ENCODE results near the gene KMT2E.

KMT2E gene

DNA sequence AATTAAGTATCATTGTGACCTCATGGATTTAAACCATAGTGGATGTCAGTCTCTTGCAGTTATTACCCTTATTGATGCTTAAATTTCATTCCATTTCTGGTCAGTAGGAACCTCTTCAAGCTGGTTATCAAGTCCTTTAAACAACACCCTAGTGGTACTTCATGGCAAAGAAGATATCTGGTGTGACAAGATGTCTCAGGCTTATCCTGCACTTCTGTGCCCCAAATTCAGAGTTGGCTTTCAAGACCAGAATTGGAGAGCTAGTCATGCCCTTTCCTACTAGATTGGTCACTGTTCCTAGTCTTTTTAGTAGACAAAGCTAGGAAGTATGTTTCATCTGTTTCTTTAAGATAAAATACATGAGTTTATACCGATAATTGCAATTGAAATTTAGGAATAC is 54.9 kb downstream of the KMT2E start:
- Histone ChIP-seq H3K4me1 (peaks cover 0 to 21% (median 6%) of the 10 kb centered on the region in 4 donors), H3K27me3 (no peaks in the 10 kb centered on the region), H3K27ac (no peak overlapping the region), H3K4me3 (no peak overlapping the region), H3K36me3 (peaks cover 39 to 63% (median 56%) of the 10 kb centered on the region in 3 donors), H3K9me3 (no peaks in the 10 kb centered on the region)
- no peak for DNase-seq
- intact Hi-C loops (cut with DNase I; ENCODE audit: low total_unique reads): no loop called here
- TF ChIP-seq, protein P1, sequence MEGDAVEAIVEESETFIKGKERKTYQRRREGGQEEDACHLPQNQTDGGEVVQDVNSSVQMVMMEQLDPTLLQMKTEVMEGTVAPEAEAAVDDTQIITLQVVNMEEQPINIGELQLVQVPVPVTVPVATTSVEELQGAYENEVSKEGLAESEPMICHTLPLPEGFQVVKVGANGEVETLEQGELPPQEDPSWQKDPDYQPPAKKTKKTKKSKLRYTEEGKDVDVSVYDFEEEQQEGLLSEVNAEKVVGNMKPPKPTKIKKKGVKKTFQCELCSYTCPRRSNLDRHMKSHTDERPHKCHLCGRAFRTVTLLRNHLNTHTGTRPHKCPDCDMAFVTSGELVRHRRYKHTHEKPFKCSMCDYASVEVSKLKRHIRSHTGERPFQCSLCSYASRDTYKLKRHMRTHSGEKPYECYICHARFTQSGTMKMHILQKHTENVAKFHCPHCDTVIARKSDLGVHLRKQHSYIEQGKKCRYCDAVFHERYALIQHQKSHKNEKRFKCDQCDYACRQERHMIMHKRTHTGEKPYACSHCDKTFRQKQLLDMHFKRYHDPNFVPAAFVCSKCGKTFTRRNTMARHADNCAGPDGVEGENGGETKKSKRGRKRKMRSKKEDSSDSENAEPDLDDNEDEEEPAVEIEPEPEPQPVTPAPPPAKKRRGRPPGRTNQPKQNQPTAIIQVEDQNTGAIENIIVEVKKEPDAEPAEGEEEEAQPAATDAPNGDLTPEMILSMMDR (IDR thresholded peaks at IDR 0.05): no peak

DNA sequence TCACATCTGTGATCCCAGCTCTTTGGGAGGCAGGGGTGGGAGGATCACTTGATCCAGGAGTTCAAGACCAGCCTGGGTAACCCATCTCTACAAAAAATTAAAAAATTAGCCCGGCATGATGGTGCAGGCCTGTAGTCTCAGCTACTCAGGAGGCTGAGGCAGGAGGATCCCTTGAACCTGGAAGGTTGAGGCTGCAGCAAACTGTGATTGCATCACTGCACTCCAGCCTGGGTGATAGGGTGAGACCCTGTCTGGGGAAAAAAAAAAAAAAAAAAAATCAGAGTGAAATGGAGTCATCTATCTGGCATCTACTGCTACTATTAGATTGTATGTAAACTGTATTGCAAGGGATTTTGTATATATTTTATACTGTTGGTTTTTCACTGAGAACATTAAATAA is 59.1 kb downstream of the KMT2E start:
- TF ChIP-seq, protein P1 (IDR thresholded peaks at IDR 0.05): no peak
- Histone ChIP-seq H3K27me3 (no peaks in the 10 kb centered on the region), H3K4me1 (peaks cover 0 to 4% (median 0%) of the 10 kb centered on the region in 4 donors), H3K27ac (no peak overlapping the region), H3K4me3 (no peak overlapping the region), H3K36me3 (peaks cover 65 to 75% (median 66%) of the 10 kb centered on the region in 3 donors), H3K9me3 (no peaks in the 10 kb centered on the region)
- intact Hi-C loops (cut with DNase I; ENCODE audit: low total_unique reads): no loop called here
- DNase-seq: no peak

DNA sequence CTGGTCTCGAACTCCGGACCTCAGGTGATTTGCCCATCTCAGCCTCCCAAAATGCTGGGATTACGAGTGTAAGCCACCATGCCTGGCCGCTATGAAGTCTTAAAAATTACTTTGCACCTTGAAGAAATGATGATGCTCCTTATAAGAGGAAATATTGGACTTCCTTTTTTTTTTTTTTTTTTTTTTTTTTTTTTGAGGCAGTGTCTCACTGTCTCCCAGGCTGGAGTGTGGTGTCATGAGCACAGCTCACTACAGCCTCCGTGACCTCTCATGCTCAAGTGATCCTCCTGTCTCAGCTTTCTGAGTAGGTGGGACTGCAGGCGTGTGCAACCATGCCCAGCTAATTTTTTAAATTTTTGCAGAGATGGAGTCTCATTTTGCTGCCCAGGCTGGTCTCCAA is 65.3 kb downstream of the KMT2E start:
- Histone ChIP-seq H3K4me1 (no peaks in the 10 kb centered on the region), H3K27me3 (no peaks in the 10 kb centered on the region), H3K9me3 (no peaks in the 10 kb centered on the region), H3K36me3 (peaks cover 72 to 99% (median 91%) of the 10 kb centered on the region in 3 donors), H3K27ac (no peak overlapping the region), H3K4me3 (no peak overlapping the region)
- TF ChIP-seq, protein P1 (IDR thresholded peaks at IDR 0.05): no peak
- intact Hi-C loops (cut with DNase I; ENCODE audit: low total_unique reads): no loop called here
- no peak for DNase-seq

DNA sequence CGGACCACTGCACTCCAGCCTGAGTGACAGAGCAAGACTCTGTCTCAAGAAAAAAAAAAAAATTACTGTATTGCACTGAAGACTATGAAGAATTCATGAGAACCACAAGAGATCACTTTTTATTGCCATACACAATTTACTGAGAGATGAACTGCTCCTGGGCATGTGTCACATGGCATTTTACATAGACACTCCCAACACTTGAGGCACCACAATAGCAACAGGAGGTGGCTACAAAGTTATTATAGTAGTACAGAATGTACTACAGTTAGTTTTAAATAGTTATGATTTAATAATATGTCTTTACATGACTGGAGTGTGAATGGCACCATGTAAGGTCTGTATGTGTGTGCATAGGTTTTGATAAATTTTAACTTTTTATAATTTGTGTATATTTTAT is 70.6 kb downstream of the KMT2E start:
- Histone ChIP-seq H3K27ac (no peak overlapping the region), H3K4me1 (peaks cover 0 to 2% (median 0%) of the 10 kb centered on the region in 4 donors), H3K36me3 (peaks cover 51 to 86% (median 68%) of the 10 kb centered on the region in 3 donors), H3K4me3 (no peak overlapping the region), H3K27me3 (no peaks in the 10 kb centered on the region), H3K9me3 (no peaks in the 10 kb centered on the region)
- intact Hi-C loops (cut with DNase I; ENCODE audit: low total_unique reads): no loop called here
- TF ChIP-seq, protein P1 (IDR thresholded peaks at IDR 0.05): no peak
- DNase-seq: no peak

DNA sequence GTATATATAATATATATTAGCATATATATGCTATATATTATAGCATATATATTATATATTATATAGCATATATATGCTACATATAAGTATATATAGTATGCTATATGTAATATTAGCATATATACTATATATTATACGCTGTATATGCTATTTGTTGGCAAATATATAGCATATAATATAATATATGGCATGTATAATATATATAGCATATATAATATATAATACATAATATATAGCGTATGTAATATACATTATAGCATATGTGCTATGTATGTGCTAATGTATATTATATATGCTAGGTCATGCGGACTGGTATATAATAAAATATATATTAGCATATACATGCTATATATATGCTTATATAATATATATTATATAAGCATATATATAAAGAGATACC is 72.8 kb downstream of the KMT2E start:
- Histone ChIP-seq H3K36me3 (peaks cover 32 to 82% (median 70%) of the 10 kb centered on the region in 3 donors), H3K4me3 (no peak overlapping the region), H3K9me3 (no peaks in the 10 kb centered on the region), H3K27me3 (no peaks in the 10 kb centered on the region), H3K27ac (no peak overlapping the region), H3K4me1 (peaks cover 0 to 2% (median 0%) of the 10 kb centered on the region in 4 donors)
- TF ChIP-seq, protein P1 (IDR thresholded peaks at IDR 0.05): no peak
- intact Hi-C loops (cut with DNase I; ENCODE audit: low total_unique reads): no loop called here
- DNase-seq: no peak

DNA sequence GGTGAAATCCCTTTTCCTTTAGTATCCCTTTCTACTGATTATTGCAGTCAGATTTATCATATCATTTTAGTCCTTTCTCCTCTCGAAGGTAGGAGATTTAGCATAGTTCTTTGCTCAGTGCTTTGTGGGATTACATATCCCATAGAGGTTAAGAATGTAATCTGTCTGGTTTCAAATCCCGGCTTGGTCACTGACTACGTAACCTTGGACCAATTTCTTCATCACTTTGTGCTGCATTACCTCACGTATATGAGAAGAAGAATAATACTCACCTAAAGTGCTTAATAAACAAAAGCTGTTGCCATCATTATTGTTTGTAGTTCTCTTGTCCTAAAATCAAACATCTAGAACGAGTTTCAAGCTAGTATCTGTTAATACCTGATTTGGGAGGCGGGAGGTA is 74.0 kb downstream of the KMT2E start:
- Histone ChIP-seq H3K4me1 (peaks cover 0 to 2% (median 0%) of the 10 kb centered on the region in 4 donors), H3K36me3 (peaks cover 37 to 80% (median 70%) of the 10 kb centered on the region in 3 donors), H3K27me3 (no peaks in the 10 kb centered on the region), H3K4me3 (no peak overlapping the region), H3K27ac (no peak overlapping the region), H3K9me3 (no peaks in the 10 kb centered on the region)
- intact Hi-C loops (cut with DNase I; ENCODE audit: low total_unique reads): no loop called here
- DNase-seq: no peak
- TF ChIP-seq, protein P1 (IDR thresholded peaks at IDR 0.05): no peak
